Peyer's patch (tissue), 4 donors: ENCODE measurements around the gene ERAL1.

Source experiments
- POLR2A ChIP-seq, 2 donors: fragments of 450-650 bp; IDR thresholded peaks; one replicate each; pipeline ENCODE4 v1.5.1; 2017; ENCODE audit warnings: antibody characterized with exemption in 2 of 2, mild to moderate bottlenecking in 2 of 2, moderate library complexity in 2 of 2
- TF ChIP-seq, protein P1 (sequence below), 6 experiments: fragments of 450-650 bp in 4 of 6; fragments of 200-600 bp in 2 of 6; sonication (generic) in 1 of 6; IDR thresholded peaks; one replicate each; pipeline ENCODE4 v1.5.1; 2017 to 2019; ENCODE audit warnings: antibody characterized with exemption in 6 of 6, mild to moderate bottlenecking in 3 of 6, moderate library complexity in 1 of 6

DNA sequence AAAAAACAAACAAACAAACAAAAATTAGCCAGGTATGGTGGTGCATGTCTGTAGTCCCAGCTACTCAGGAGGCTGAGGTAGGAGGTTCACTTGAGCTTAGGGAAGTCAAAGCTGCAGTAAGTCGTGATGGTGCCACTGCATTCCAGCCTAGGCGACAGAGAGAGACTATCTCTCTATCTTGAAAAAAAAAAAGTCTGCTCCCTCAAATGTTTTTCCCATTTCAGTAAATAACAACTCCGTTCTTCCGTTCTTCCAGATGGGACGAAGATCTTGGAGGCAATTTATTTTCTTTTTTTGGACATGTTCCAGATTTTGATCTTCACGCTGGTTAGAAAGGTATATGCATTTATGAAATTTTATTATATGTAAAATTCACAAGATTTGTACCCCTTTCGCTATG lies 19.0 kb downstream of the ERAL1 start:
- no peak for TF ChIP-seq POLR2A (IDR thresholded peaks at IDR 0.05)
- TF ChIP-seq, protein P1, sequence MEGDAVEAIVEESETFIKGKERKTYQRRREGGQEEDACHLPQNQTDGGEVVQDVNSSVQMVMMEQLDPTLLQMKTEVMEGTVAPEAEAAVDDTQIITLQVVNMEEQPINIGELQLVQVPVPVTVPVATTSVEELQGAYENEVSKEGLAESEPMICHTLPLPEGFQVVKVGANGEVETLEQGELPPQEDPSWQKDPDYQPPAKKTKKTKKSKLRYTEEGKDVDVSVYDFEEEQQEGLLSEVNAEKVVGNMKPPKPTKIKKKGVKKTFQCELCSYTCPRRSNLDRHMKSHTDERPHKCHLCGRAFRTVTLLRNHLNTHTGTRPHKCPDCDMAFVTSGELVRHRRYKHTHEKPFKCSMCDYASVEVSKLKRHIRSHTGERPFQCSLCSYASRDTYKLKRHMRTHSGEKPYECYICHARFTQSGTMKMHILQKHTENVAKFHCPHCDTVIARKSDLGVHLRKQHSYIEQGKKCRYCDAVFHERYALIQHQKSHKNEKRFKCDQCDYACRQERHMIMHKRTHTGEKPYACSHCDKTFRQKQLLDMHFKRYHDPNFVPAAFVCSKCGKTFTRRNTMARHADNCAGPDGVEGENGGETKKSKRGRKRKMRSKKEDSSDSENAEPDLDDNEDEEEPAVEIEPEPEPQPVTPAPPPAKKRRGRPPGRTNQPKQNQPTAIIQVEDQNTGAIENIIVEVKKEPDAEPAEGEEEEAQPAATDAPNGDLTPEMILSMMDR (IDR thresholded peaks at IDR 0.05): no peak
